Activated T-helper 2 cell treated with anti-CD3 and anti-CD28 coated beads, Interferon-gamma antibody, Interleukin-2, Interleukin-4, amounts not matched to agents 10 μg/mL and 5 μg/mL and 100 μg/mL, durations not matched to agents 14 hours and 24 hours and 36 hours (primary cell): Measurements from ENCODE around the gene PHC2. TPM values are rescaled to one million over a fixed set of nuclear protein-coding genes. Genes with fewer than 3 reads are reported as not detected.

Source experiments
- DNase-seq: peaks from one replicate; pipeline ENCODE4 v3.0.0; 2021; ENCODE audit warnings: low spot score
- H3K27ac Mint-ChIP-seq: one replicate; pipeline ENCODE4 v1.8.0; 2021; ENCODE audit warnings: mixed read lengths
- H3K27me3 Mint-ChIP-seq: one replicate; pipeline ENCODE4 v1.8.0; 2021; ENCODE audit warnings: low read depth, mixed read lengths
- H3K36me3 Mint-ChIP-seq: one replicate; pipeline ENCODE4 v1.8.0; 2021; ENCODE audit warnings: low read depth, mixed read lengths
- H3K4me1 Mint-ChIP-seq: one replicate; pipeline ENCODE4 v1.8.0; 2021; ENCODE audit warnings: low read depth, mixed read lengths
- H3K4me3 Mint-ChIP-seq: one replicate; pipeline ENCODE4 v1.8.0; 2021; ENCODE audit warnings: low read depth, mild to moderate bottlenecking, moderate library complexity, mixed read lengths
- H3K9me3 Mint-ChIP-seq: one replicate; pipeline ENCODE4 v1.8.0; 2021; ENCODE audit warnings: mixed read lengths
- intact Hi-C: fragments of 100-400 bp; cut with micrococcal nuclease; formaldehyde crosslinking; loops from one replicate; pipeline ENCODE4 v1.15.1; 2023
- total RNA-seq: library from RNA; stranded (reverse); gene quantifications from 2 replicates; pipeline ENCODE4 v1.2.3, GENCODE V29; 2022

PHC2 gene
- total RNA-seq, 1 donor from 2014 or later = 33.1 TPM

- Mint-ChIP-seq H3K36me3 (no peaks in the 10 kb centered on the region), H3K4me3 (no peak overlapping the region), H3K27ac (no peak overlapping the region), H3K9me3 (no peaks in the 10 kb centered on the region), H3K27me3 (peaks cover 20% of the 10 kb centered on the region), H3K4me1 (peaks cover 5% of the 10 kb centered on the region)
- intact Hi-C loops = no loop called here
- DNase-seq = no peak
Observed at GRCh38 chr1:33428661-33429060, 2.2 kb downstream of the PHC2 start.

- Mint-ChIP-seq H3K4me1 (peaks cover 5% of the 10 kb centered on the region), H3K4me3 (no peak overlapping the region)
Observed at GRCh38 chr1:33426916-33427315, 4.0 kb downstream of the PHC2 start.

GRCh38 chr1:33425900-33426299, 5.0 kb downstream of the PHC2 start:
- intact Hi-C loops = no loop called here
- no peaks in the 10 kb centered on the region for H3K36me3 Mint-ChIP-seq
- peaks cover 30% of the 10 kb centered on the region for H3K27me3 Mint-ChIP-seq
- H3K27ac Mint-ChIP-seq = no peak overlapping the region
- no peak overlapping the region for H3K4me3 Mint-ChIP-seq
- peaks cover 3% of the 10 kb centered on the region for H3K4me1 Mint-ChIP-seq
- DNase-seq = no peak
- H3K9me3 Mint-ChIP-seq = no peaks in the 10 kb centered on the region

More at GRCh38 chr1:33426916-33427315, 4.0 kb downstream of the PHC2 start:
- no peak overlapping the region for H3K27ac Mint-ChIP-seq
- intact Hi-C loops = no loop called here
- no peaks in the 10 kb centered on the region for H3K9me3 Mint-ChIP-seq
- H3K36me3 Mint-ChIP-seq = no peaks in the 10 kb centered on the region
- H3K27me3 Mint-ChIP-seq = peaks cover 25% of the 10 kb centered on the region
- DNase-seq = no peak

GRCh38 chr1:33424610-33425009, 6.3 kb downstream of the PHC2 start:
- no peaks in the 10 kb centered on the region for H3K9me3 Mint-ChIP-seq
- no peak overlapping the region for H3K4me3 Mint-ChIP-seq
- intact Hi-C loops = no loop called here
- no peaks in the 10 kb centered on the region for H3K36me3 Mint-ChIP-seq
- DNase-seq = no peak
- H3K4me1 Mint-ChIP-seq = peaks cover 2% of the 10 kb centered on the region
- H3K27me3 Mint-ChIP-seq = peaks cover 33% of the 10 kb centered on the region
- H3K27ac Mint-ChIP-seq = no peak overlapping the region

- Mint-ChIP-seq H3K9me3 (no peaks in the 10 kb centered on the region), H3K27ac (no peak overlapping the region), H3K36me3 (no peaks in the 10 kb centered on the region), H3K4me1 (peaks cover 2% of the 10 kb centered on the region), H3K27me3 (peaks cover 35% of the 10 kb centered on the region), H3K4me3 (no peak overlapping the region)
- intact Hi-C loops = no loop called here
- no peak for DNase-seq
Observed at GRCh38 chr1:33424205-33424604, 6.7 kb downstream of the PHC2 start.

- Mint-ChIP-seq H3K27me3 (peaks cover 37% of the 10 kb centered on the region), H3K36me3 (no peaks in the 10 kb centered on the region), H3K9me3 (peaks cover 6% of the 10 kb centered on the region), H3K27ac (no peak overlapping the region), H3K4me1 (peaks cover 2% of the 10 kb centered on the region), H3K4me3 (no peak overlapping the region)
- intact Hi-C loops = no loop called here
- DNase-seq = no peak
Observed at GRCh38 chr1:33420870-33421775, 9.8 kb downstream of the PHC2 start.

- peaks cover 19% of the 10 kb centered on the region for H3K9me3 Mint-ChIP-seq
- no peaks in the 10 kb centered on the region for H3K4me1 Mint-ChIP-seq
- no peak overlapping the region for H3K4me3 Mint-ChIP-seq
- no peak overlapping the region for H3K27ac Mint-ChIP-seq
- DNase-seq = no peak
- intact Hi-C loops = no loop called here
- no peaks in the 10 kb centered on the region for H3K36me3 Mint-ChIP-seq
- H3K27me3 Mint-ChIP-seq = peaks cover 36% of the 10 kb centered on the region
Observed at GRCh38 chr1:33418811-33419210, 12.1 kb downstream of the PHC2 start.

GRCh38 chr1:33414879-33415278, 16.0 kb downstream of the PHC2 start:
- DNase-seq = no peak
- H3K9me3 Mint-ChIP-seq = peaks cover 19% of the 10 kb centered on the region
- H3K36me3 Mint-ChIP-seq = no peaks in the 10 kb centered on the region
- H3K4me1 Mint-ChIP-seq = no peaks in the 10 kb centered on the region
- no peak overlapping the region for H3K27ac Mint-ChIP-seq
- H3K4me3 Mint-ChIP-seq = no peak overlapping the region
- peaks cover 24% of the 10 kb centered on the region for H3K27me3 Mint-ChIP-seq
- intact Hi-C loops = no loop called here

GRCh38 chr1:33410091-33410701, 20.7 kb downstream of the PHC2 start:
- Mint-ChIP-seq H3K4me3 (no peak overlapping the region), H3K9me3 (peaks cover 5% of the 10 kb centered on the region), H3K27ac (no peak overlapping the region), H3K4me1 (no peaks in the 10 kb centered on the region), H3K36me3 (no peaks in the 10 kb centered on the region), H3K27me3 (peaks cover 37% of the 10 kb centered on the region)
- no peak for DNase-seq
- intact Hi-C loops = no loop called here

- no peaks in the 10 kb centered on the region for H3K4me1 Mint-ChIP-seq
- H3K27ac Mint-ChIP-seq = no peak overlapping the region
- no peaks in the 10 kb centered on the region for H3K36me3 Mint-ChIP-seq
- DNase-seq = no peak
- no peaks in the 10 kb centered on the region for H3K9me3 Mint-ChIP-seq
- no peak overlapping the region for H3K4me3 Mint-ChIP-seq
- intact Hi-C loops = no loop called here
- peaks cover 51% of the 10 kb centered on the region for H3K27me3 Mint-ChIP-seq
Observed at GRCh38 chr1:33408093-33408436, 22.8 kb downstream of the PHC2 start.

GRCh38 chr1:33407352-33408092, 23.4 kb downstream of the PHC2 start:
- H3K4me3 Mint-ChIP-seq = no peak overlapping the region
- intact Hi-C loops = no loop called here
- no peaks in the 10 kb centered on the region for H3K4me1 Mint-ChIP-seq
- H3K27ac Mint-ChIP-seq = no peak overlapping the region
- DNase-seq = no peak
- H3K36me3 Mint-ChIP-seq = no peaks in the 10 kb centered on the region
- peaks cover 51% of the 10 kb centered on the region for H3K27me3 Mint-ChIP-seq
- H3K9me3 Mint-ChIP-seq = no peaks in the 10 kb centered on the region

GRCh38 chr1:33402206-33402605, 28.7 kb downstream of the PHC2 start:
- Mint-ChIP-seq H3K9me3 (no peaks in the 10 kb centered on the region), H3K27ac (no peak overlapping the region), H3K4me1 (peaks cover 2% of the 10 kb centered on the region), H3K27me3 (peaks cover 51% of the 10 kb centered on the region), H3K36me3 (no peaks in the 10 kb centered on the region), H3K4me3 (no peak overlapping the region)
- intact Hi-C loops = no loop called here
- no peak for DNase-seq

- no peaks in the 10 kb centered on the region for H3K36me3 Mint-ChIP-seq
- intact Hi-C loops = no loop called here
- peaks cover 45% of the 10 kb centered on the region for H3K27me3 Mint-ChIP-seq
- peaks cover 8% of the 10 kb centered on the region for H3K4me1 Mint-ChIP-seq
- DNase-seq = no peak
- H3K27ac Mint-ChIP-seq = no peak overlapping the region
- H3K9me3 Mint-ChIP-seq = no peaks in the 10 kb centered on the region
- no peak overlapping the region for H3K4me3 Mint-ChIP-seq
Observed at GRCh38 chr1:33401471-33401870, 29.4 kb downstream of the PHC2 start.
